Measurements from ENCODE around the gene MED12. TPM values are rescaled to one million over a fixed set of nuclear protein-coding genes. Genes with fewer than 3 reads are reported as not detected.

The MED12 gene
- total and polyA plus RNA-seq, 7 donors, result 4.9 to 27.6 (median 17.4) TPM

DNA sequence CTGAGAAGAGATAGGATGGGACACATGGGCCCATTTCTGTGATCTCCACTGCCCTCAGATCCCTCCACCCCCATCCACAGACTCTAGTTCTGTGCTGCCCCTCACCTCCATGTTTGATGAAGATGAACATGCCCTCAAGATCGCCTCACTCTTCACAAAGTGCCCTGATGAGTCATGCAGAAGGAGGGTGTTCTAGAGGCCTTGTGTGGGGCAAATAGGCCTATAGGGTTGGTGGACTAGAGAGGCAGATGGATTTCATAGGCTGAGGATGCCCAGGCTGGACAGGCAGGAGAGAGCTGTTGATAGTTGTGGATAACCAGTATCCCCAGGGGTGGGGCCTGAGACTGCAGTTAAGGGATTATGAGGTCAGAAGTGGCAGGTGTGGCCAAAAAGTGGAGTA, 12.0 kb upstream of the MED12 start, which contains the start of gene CXorf65:
Gene CXorf65 (minus strand): TSS at position 314 of the 400 bp plus-strand sequence. CDS start 184 bp downstream, at position 130.
- no peaks in the 10 kb centered on the region for H3K27me3 ChIP-seq
- H3K36me3 ChIP-seq, result no peaks in the 10 kb centered on the region
- H3K4me3 ChIP-seq, result no peak within 1 kb of the TSS
- 90 to 96% methylated on average over 1 of the region's 1 CpG for WGBS, 2 donors
- H3K27ac ChIP-seq, result no peak within 1 kb of the TSS
- TF ChIP-seq POLR2A (IDR thresholded peaks at IDR 0.05), result no peak
- TF ChIP-seq, protein P1, sequence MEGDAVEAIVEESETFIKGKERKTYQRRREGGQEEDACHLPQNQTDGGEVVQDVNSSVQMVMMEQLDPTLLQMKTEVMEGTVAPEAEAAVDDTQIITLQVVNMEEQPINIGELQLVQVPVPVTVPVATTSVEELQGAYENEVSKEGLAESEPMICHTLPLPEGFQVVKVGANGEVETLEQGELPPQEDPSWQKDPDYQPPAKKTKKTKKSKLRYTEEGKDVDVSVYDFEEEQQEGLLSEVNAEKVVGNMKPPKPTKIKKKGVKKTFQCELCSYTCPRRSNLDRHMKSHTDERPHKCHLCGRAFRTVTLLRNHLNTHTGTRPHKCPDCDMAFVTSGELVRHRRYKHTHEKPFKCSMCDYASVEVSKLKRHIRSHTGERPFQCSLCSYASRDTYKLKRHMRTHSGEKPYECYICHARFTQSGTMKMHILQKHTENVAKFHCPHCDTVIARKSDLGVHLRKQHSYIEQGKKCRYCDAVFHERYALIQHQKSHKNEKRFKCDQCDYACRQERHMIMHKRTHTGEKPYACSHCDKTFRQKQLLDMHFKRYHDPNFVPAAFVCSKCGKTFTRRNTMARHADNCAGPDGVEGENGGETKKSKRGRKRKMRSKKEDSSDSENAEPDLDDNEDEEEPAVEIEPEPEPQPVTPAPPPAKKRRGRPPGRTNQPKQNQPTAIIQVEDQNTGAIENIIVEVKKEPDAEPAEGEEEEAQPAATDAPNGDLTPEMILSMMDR (IDR thresholded peaks at IDR 0.05), result no peak
- TF ChIP-seq POLR2AphosphoS5 (IDR thresholded peaks at IDR 0.05), result no peak
- no peak for TF ChIP-seq EP300 (IDR thresholded peaks at IDR 0.05)
- H3K9me3 ChIP-seq, result no peaks in the 10 kb centered on the region
- no peaks in the 10 kb centered on the region for H3K4me1 ChIP-seq
- DNase-seq, result no peak
- intact Hi-C loops (cut with DNase I), result no loop called here

- intact Hi-C loops (cut with DNase I), result no loop called here
- no peak for TF ChIP-seq POLR2A (IDR thresholded peaks at IDR 0.05)
- no peak for TF ChIP-seq POLR2AphosphoS5 (IDR thresholded peaks at IDR 0.05)
- TF ChIP-seq, protein P1 (IDR thresholded peaks at IDR 0.05), result no peak
- no peak for TF ChIP-seq EP300 (IDR thresholded peaks at IDR 0.05)
- Histone ChIP-seq H3K36me3 (no peaks in the 10 kb centered on the region), H3K4me3 (no peak overlapping the region), H3K27ac (no peak overlapping the region), H3K4me1 (no peaks in the 10 kb centered on the region), H3K27me3 (no peaks in the 10 kb centered on the region), H3K9me3 (no peaks in the 10 kb centered on the region)
- 69 to 82% methylated on average over 4 of the region's 4 CpGs for WGBS, 2 donors
- DNase-seq, result no peak
Observed at GRCh38 chrX:71107245-71107644, 11.2 kb upstream of the MED12 start.

GRCh38 chrX:71107762-71108360, 10.5 kb upstream of the MED12 start:
- WGBS, 2 donors, result 37 to 80% methylated on average over 9 of the region's 9 CpGs
- Histone ChIP-seq H3K27me3 (no peaks in the 10 kb centered on the region), H3K36me3 (no peaks in the 10 kb centered on the region), H3K9me3 (no peaks in the 10 kb centered on the region), H3K4me3 (no peak overlapping the region), H3K27ac (no peak overlapping the region), H3K4me1 (no peaks in the 10 kb centered on the region)
- TF ChIP-seq POLR2AphosphoS5 (IDR thresholded peaks at IDR 0.05) (no peak), POLR2A (IDR thresholded peaks at IDR 0.05) (no peak), EP300 (IDR thresholded peaks at IDR 0.05) (no peak)
- TF ChIP-seq, protein P1 (IDR thresholded peaks at IDR 0.05), result no peak
- intact Hi-C loops (cut with DNase I), result no loop called here
- DNase-seq, result no peak

GRCh38 chrX:71109051-71109450, 9.3 kb upstream of the MED12 start:
- Histone ChIP-seq H3K4me3 (no peak overlapping the region), H3K4me1 (no peaks in the 10 kb centered on the region), H3K36me3 (no peaks in the 10 kb centered on the region), H3K9me3 (no peaks in the 10 kb centered on the region), H3K27me3 (no peaks in the 10 kb centered on the region), H3K27ac (no peak overlapping the region)
- 82 to 94% methylated on average over 6 of the region's 6 CpGs for WGBS, 2 donors
- TF ChIP-seq EP300 (IDR thresholded peaks at IDR 0.05) (no peak), POLR2AphosphoS5 (IDR thresholded peaks at IDR 0.05) (no peak), POLR2A (IDR thresholded peaks at IDR 0.05) (no peak)
- TF ChIP-seq, protein P1 (IDR thresholded peaks at IDR 0.05), result no peak
- no peak for DNase-seq
- intact Hi-C loops (cut with DNase I), result no loop called here
